Mesothelial cell of epicardium (in vitro differentiated cells): Measurements from ENCODE around the gene WNT3A. TPM values are rescaled to one million over a fixed set of nuclear protein-coding genes. Genes with fewer than 3 reads are reported as not detected.

Experiments used
- DNase-seq, 2 experiments: peaks; one replicate each; pipeline ENCODE4 v3.0.0; 2021; ENCODE audit warnings: low spot score in 2 of 2; ENCODE audit not compliant: unreplicated experiment in 2 of 2
- H3K27ac Mint-ChIP-seq: 2 replicates; pipeline ENCODE4 v1.8.0; 2021; ENCODE audit warnings: mixed read lengths
- H3K27me3 Mint-ChIP-seq: 2 replicates; pipeline ENCODE4 v1.8.0; 2021; ENCODE audit warnings: low read depth, mixed read lengths
- H3K36me3 Mint-ChIP-seq: 2 replicates; pipeline ENCODE4 v1.8.0; 2021; ENCODE audit warnings: mixed read lengths
- H3K4me1 Mint-ChIP-seq: 2 replicates; pipeline ENCODE4 v1.8.0; 2021; ENCODE audit warnings: mixed read lengths
- H3K4me3 Mint-ChIP-seq: 2 replicates; pipeline ENCODE4 v1.8.0; 2021; ENCODE audit warnings: mild to moderate bottlenecking, moderate library complexity, mixed read lengths
- H3K9me3 Mint-ChIP-seq: 2 replicates; pipeline ENCODE4 v1.8.0; 2021; ENCODE audit warnings: mixed read lengths
- total RNA-seq: library from RNA; stranded (reverse); gene quantifications from 3 replicates; pipeline ENCODE4 v1.2.1, GENCODE V29; 2021
- TF ChIP-seq, protein P1 (sequence below): fragments of 200-600 bp; sonication (generic); IDR thresholded peaks from one replicate; pipeline ENCODE4 v1.5.0; 2021; ENCODE audit warnings: antibody characterized with exemption; ENCODE audit not compliant: unreplicated experiment

Gene WNT3A
- total RNA-seq, 1 donor from 2014 or later: 0.16 TPM

DNA sequence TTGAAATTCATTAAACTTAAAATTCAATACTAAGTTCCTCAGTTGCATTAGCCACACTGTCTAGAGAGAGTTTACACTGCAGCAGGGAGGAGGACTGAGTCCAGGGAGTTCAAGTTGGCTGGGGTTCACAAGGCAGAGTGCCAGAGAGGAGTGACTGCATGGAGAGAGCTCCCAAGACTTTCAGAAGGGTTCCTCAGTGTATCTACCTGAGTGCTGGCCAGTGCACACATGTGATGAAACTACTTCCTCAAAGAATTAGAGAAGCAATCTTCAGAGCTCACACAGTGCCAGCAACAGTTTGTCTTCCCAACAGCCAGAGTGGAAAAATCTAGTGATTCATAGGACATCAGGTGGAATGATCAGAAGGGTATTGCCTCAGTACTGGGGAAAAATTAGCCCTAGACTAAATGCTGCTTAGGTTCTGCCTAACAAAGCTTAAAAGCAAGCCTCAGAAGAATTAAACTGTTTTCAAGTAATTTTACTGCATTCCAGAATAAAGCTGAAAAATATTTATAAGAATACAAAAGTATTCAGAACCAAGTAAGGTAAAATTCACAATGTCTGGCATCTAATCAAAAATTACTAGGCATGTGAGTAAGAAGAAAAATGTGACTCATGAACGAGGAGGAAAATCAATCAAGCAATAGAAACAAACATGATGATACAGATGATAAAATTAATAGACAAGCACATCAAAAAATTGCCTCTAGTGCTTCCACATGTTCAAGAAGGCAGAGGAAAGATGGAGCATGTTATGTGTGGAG, 10.4 kb upstream of the WNT3A start:
- Mint-ChIP-seq H3K27ac (no peak overlapping the region), H3K36me3 (no peaks in the 10 kb centered on the region), H3K27me3 (peaks cover 57% of the 10 kb centered on the region), H3K4me3 (no peak overlapping the region), H3K9me3 (peaks cover 27% of the 10 kb centered on the region), H3K4me1 (no peaks in the 10 kb centered on the region)
- TF ChIP-seq, protein P1, sequence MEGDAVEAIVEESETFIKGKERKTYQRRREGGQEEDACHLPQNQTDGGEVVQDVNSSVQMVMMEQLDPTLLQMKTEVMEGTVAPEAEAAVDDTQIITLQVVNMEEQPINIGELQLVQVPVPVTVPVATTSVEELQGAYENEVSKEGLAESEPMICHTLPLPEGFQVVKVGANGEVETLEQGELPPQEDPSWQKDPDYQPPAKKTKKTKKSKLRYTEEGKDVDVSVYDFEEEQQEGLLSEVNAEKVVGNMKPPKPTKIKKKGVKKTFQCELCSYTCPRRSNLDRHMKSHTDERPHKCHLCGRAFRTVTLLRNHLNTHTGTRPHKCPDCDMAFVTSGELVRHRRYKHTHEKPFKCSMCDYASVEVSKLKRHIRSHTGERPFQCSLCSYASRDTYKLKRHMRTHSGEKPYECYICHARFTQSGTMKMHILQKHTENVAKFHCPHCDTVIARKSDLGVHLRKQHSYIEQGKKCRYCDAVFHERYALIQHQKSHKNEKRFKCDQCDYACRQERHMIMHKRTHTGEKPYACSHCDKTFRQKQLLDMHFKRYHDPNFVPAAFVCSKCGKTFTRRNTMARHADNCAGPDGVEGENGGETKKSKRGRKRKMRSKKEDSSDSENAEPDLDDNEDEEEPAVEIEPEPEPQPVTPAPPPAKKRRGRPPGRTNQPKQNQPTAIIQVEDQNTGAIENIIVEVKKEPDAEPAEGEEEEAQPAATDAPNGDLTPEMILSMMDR: no peak
- no peak for DNase-seq

DNA sequence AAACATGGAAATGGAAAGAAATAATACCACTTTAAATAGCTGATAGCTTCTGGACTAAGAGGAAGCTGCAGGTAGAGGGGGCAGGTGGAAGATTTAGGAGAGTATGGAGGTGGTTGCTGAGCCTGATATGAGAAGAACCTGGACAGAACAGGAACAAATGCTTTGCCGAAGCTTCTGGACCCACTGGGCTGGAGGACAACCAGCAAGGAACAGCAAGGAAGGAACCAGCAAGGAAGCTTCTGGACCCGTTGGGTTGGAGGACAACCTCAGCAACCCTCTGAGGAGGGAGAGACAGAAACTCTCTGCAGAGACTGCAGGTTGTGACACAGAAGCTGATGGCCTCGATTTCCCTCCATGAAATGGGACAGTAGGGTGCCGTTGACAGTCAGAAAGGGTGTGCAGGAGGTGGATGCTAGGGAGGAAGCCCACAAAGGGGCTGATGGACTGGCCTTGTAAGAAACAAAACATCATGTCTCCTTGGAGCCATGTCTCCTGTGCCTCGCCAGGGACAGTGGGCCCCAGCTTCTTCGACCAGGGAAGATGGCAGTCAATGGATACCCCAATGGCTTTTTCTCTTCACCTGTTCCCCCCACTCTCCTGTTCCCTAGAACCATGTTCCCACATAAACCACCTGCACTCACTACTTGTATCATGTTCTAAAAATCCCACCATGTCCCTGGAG, 8.3 kb upstream of the WNT3A start:
- no peaks in the 10 kb centered on the region for H3K4me1 Mint-ChIP-seq
- DNase-seq: no peak

DNA sequence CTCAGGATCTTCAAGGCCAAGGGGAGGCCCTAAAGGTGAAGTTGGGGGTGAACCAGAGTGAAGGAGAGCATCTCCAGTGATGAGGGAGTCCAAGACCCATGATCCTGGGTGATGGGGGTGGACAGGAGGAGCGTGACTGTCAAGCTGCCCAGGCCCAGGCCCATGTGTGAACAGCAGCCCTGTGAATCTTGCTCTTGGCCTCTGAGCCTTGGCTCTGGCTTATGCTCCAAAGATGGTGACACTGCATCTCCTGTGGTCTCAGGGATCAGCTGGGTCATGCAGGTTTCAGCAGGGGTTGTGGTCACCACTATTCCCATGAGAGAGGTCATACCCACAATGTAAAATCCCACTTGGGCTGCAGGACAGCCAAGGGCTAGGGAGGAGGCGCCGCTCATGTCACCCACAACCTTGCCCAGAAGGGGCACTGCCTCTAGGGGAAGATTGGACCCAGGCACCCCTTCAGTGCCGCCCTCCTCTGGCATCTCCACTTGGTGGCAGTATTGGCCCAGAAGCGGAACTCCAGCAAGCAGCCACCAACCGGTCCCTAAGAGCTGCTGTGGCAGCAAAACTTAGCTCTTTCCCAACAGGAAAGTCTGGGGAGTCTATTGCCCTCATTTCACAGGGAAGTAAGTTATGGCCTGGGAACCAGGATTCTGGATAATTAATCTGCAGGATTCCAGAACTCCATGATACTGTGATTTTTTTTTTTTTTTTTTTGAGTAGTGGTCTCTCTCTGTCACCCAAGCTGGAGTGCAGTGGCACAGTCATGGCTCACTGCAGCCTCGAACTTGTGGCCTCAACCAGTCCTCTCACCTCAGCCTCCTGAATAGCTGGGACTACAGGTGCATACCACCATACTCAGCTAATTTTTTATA, 7.5 kb upstream of the WNT3A start:
- Mint-ChIP-seq H3K27me3 (peaks cover 73% of the 10 kb centered on the region), H3K4me1 (peaks cover under 1% of the 10 kb centered on the region), H3K27ac (no peak overlapping the region), H3K9me3 (peaks cover 21% of the 10 kb centered on the region), H3K4me3 (no peak overlapping the region), H3K36me3 (no peaks in the 10 kb centered on the region)
- DNase-seq: peak in 1 of 2 experiments; percentile 58
- TF ChIP-seq, protein P1: peak; percentile 42

More for the DNA sequence above, 8.3 kb upstream of the WNT3A start:
- H3K4me3 Mint-ChIP-seq: no peak overlapping the region
- peaks cover 69% of the 10 kb centered on the region for H3K27me3 Mint-ChIP-seq
- TF ChIP-seq, protein P1: no peak
- H3K9me3 Mint-ChIP-seq: peaks cover 21% of the 10 kb centered on the region
- no peak overlapping the region for H3K27ac Mint-ChIP-seq
- H3K36me3 Mint-ChIP-seq: no peaks in the 10 kb centered on the region

DNA sequence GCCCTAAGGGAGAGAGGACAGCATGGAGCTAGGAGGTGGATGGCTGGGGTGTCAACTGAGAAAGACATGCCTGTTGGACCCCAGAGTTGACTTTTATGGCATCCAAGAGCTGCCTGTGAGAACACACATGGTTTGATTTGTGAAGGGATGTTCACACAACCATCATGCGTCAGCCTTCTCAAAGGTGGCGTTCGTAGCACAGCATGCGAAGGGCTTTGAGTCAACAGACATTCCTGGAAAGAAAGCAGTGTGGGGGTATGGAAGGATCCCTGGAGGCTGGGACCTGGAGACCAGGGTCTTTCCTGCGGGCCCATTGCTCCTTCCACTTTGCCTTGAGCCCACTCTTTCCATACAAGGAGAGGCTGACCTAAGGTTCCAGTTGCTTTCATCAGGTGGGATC, 6.4 kb upstream of the WNT3A start:
- no peak overlapping the region for H3K4me3 Mint-ChIP-seq
- peaks cover 78% of the 10 kb centered on the region for H3K27me3 Mint-ChIP-seq
- H3K27ac Mint-ChIP-seq: no peak overlapping the region
- no peak for DNase-seq
- no peaks in the 10 kb centered on the region for H3K36me3 Mint-ChIP-seq
- peaks cover 21% of the 10 kb centered on the region for H3K9me3 Mint-ChIP-seq
- peaks cover 8% of the 10 kb centered on the region for H3K4me1 Mint-ChIP-seq
- TF ChIP-seq, protein P1: no peak

DNA sequence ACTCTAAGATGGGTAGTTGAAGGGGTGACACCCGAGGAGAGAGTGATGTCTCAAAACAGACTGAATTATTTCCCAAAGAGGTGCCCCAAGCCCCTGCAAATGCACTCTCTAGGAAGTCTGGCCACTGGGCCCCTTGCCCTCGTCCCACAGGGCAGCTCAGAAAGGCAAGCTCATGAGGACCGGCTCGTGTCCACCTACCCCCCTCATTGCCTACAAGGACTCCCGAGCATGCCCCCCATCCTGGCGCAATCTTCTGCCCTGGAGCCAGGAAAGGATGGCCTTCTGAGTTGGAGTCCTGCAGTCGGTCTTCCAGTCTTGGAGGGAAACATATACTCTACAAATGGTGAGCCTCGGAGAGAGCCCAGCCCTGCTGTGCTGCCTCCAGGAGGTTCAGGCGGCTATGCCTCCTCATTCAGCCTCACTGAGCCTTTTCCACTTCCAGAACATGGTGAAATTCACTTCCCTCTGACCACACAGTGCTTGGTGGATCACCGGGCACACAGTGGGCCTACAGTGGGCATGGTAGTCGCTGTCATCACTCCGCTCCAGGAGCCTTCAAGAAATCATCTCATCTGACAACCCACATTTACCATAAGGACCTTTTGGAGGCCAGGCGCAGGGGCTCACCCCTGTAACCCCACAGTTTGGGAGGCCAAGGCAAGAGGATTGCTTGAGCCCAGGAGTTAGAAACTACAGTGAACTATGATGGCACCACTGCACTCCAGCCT, 5.8 kb upstream of the WNT3A start:
- Mint-ChIP-seq H3K27me3 (peaks cover 80% of the 10 kb centered on the region), H3K4me1 (peaks cover 8% of the 10 kb centered on the region), H3K9me3 (peaks cover 21% of the 10 kb centered on the region), H3K4me3 (no peak overlapping the region), H3K36me3 (no peaks in the 10 kb centered on the region), H3K27ac (no peak overlapping the region)
- DNase-seq: no peak
- TF ChIP-seq, protein P1: no peak
